ENCODE results near the gene ZNF132.
"Not testable (repeated sequence)": the region's sequence is repeated elsewhere in the genome, so short reads cannot be mapped to it uniquely, and the experiment has no call there.

GRCh38 chr19:58470837-58471543 lies 31.0 kb upstream of the ZNF132 start:
- TF ChIP-seq CTCF, POLR2A, POLR2AphosphoS5 (IDR thresholded peaks at IDR 0.05): not testable (repeated sequence)
